HG03139 (cell line): ENCODE measurements around the gene STAT3.

Source experiments
- ATAC-seq: cut with Tn5 transposase; IDR thresholded peaks from one replicate; pipeline ENCODE4 v1.9.1; 2021; ENCODE audit not compliant: unreplicated experiment

Gene STAT3

GRCh38 chr17:42282478-42283080, 105.7 kb downstream of the STAT3 start:
- no peak for ATAC-seq

GRCh38 chr17:42281571-42282096, 106.6 kb downstream of the STAT3 start:
- ATAC-seq = no peak

GRCh38 chr17:42279776-42280630, 108.2 kb downstream of the STAT3 start:
- ATAC-seq = no peak

- no peak for ATAC-seq
These were observed 110.9 kb downstream of the STAT3 start for GRCh38 chr17:42277342-42277712.

GRCh38 chr17:42276609-42277341, 111.5 kb downstream of the STAT3 start:
- ATAC-seq = no peak

DNA sequence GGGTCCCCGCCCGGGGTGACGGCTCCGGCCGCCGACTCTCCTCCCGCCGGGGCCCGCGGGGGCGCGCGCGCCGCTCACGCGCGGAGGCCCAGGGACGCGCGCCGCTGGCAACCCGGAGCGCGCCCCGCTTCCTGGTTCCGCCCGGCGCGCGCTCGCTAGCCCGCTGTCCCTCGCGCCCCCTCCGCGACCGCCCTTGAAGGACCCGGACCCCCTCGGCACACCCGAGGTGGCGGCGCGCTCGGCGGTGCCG, 112.0 kb downstream of the STAT3 start, which contains the start of gene STAT5B:
TSS of gene STAT5B (minus strand) at position 33 of the 250 bp plus-strand sequence. CDS start 44,264 bp downstream, outside the sequence.
- peak; percentile 56 for ATAC-seq

GRCh38 chr17:42275527-42276358, 112.5 kb downstream of the STAT3 start:
- peak; percentile 20 for ATAC-seq

GRCh38 chr17:42274812-42275526, 113.3 kb downstream of the STAT3 start:
- no peak for ATAC-seq

DNA sequence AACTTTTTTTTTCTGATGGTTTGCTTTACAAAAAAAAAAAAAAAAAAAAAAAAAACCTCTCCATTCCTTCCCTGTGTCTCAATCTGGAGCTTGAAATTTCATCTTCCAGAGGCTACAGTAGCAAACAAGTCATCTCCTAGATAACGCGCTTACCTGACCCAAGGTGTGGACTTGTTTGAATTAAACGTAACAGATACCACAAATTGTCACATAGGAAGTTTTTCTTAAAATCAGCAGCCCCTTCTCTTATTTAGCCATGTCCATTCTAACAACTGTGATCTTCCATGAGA, 114.0 kb downstream of the STAT3 start:
- no peak for ATAC-seq

DNA sequence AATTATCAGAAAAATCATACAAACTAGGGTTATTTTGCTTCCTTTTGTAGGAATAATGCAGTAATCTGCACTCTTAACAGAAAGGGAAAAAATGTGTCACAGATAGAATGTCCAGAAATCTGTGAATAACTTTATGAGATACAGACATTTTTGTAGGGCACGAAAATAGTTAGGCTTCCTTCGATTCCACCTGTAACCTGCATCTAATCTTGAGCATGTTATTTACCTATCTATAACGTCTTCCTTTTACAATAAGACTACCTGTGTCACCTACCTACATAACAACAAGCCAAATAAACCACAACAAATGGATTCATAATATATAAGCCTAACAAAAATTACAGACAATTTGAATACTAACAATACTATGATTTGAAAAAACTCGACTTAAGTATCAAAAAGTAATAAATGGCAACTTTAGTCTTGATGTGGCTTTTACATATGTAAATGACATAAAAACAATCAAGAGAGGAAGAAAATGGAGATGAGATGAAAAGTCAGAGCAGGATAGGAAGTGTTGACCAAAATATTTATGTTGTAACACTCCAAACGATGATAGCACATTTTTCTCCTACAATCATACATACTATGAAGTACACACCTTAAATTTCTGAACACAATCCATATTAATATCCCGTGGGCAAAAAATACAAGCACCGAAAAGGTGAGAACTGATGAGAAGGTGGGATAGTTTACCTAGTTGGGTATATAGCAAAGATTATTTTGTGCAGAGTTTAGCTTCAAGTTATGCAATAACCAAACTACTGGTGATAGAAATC, 114.6 kb downstream of the STAT3 start:
- ATAC-seq = no peak

DNA sequence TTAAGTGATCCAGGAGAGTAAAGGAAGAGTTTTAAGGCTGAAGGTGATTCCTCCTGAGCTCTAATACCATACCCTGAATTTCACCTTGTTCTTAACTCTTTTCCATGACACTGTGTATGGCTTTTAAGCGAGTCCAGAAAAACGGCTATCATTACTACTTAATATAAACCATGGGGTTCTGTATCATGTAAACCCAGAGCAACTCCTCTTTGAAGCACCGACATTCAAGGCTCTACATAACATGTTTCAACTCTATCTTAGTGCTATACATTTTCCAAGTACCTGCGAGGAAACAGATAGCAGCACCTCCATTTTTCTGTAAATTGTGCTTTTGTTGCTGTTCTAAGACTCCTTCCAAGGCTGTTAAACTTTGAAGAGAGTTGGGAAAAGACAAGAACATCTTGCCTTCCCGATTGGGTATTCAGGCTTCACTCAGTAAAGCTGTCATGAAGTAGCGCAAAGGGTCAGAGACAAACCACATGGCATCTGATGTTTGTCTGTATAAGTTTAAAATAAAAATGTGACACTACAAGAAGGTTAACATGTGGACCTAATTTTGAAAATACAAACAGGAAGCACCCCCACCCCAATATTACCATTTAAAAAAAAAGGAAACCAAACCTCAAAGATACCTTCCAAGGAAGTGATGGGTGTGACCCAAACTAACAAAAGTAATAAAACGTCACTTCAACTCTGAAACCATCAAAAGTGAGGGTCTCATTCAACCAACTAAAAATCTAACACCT, 115.9 kb downstream of the STAT3 start:
- no peak for ATAC-seq

- ATAC-seq = no peak
These were observed 116.5 kb downstream of the STAT3 start for GRCh38 chr17:42271779-42272035.

DNA sequence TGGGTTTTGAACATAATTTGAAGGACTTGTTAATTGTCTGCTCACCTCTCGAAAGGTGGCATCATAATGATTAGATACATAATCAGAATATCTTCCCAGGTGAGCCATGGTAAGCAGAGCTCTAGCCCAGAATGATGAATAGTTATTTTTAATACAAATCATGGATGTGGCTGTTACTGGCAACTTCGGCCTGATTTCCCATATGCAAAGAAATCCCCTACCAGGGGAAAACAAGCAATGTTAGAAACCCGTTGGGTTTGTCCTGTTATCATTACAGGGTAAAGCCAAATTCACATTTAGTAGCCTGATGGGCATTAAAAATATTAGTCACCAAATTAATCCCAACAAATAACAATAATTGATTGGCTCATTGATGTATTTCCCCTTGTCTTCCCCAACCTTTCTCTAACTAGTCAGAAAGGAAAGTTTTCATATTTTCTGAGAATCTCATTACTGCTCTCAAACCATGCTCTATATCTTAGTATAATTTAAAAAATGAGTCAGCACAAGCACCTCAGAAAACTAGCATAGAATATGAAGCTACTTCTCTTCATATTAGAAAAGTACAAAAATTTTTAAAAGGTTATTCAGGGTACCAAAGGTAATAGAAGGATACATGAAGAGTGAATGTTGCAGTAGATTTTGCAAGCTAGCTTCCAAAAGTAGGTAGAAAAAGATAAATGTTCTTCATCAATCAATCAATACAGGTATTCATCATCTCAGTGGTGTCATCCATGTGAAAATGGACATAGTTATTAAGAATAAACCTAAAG, 117.0 kb downstream of the STAT3 start:
- no peak for ATAC-seq

- ATAC-seq = no peak
These were observed 117.6 kb downstream of the STAT3 start for GRCh38 chr17:42270596-42270995.

DNA sequence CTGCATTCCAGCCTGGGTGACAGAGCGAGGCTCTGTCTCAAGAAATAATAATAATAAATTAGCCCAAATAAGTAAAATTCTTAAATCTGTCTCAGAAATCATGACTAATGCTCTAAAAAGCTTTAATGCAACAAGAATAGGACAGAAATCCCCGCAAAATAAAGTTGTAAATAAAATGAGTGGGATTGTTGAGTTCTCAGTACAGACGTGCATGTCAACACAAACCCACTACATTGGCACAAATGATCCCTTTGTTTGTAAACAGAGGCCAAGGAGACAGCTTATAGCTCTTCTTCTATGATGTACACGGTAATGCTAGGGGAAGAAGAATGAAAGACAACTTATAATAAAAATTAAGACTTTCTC, 118.1 kb downstream of the STAT3 start:
- no peak for ATAC-seq

- no peak for ATAC-seq
These were observed 120.0 kb downstream of the STAT3 start for GRCh38 chr17:42268236-42268635.

GRCh38 chr17:42266918-42267766, 121.1 kb downstream of the STAT3 start:
- no peak for ATAC-seq

DNA sequence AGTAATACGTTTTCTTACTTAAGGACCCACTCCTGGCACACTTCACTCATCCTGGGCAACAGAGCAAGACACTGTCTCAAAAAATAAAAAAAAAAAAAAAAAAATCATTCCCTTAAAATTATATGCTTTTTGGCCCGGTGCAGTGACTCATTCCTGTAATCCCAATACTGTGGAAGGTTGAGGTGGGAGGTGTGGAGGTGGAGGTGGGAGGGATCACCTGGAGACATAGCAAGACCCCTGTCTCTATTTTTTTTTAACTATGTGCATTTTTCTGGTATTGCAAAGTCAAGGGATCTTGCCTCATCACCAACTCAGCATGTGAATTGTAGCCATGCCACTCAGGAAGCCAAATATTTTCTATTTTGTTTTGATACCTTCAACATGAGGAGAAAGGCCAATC, 121.8 kb downstream of the STAT3 start:
- ATAC-seq = no peak
